ENCODE measurements around the gene LIN37. TPM values are rescaled to one million over a fixed set of nuclear protein-coding genes. Genes with fewer than 3 reads are reported as not detected.

LIN37 gene
- polyA plus RNA-seq, 1 donor (not counting 4 experiments of a cell fraction or from before 2014, with no cell fraction given): 6.7 TPM

- Histone ChIP-seq H3K4me3 (ENCODE audit: control insufficient read depth in 2 of 3, extremely low read depth in 1 of 3, insufficient read depth in 2 of 3, low read depth in 1 of 3, low read length in 3 of 3) (no peak overlapping the region), H3K9me1 (ENCODE audit: control insufficient read depth, extremely low read depth, insufficient read depth, low read length) (no peaks in the 10 kb centered on the region), H3K4me1 (ENCODE audit: control insufficient read depth, extremely low read depth, insufficient read depth, low read length) (no peaks in the 10 kb centered on the region), H3K27ac (ENCODE audit: control insufficient read depth, insufficient read depth, low read length) (no peak overlapping the region), H2AFZ (ENCODE audit: control insufficient read depth, low read length) (no peak overlapping the region), H3K9me3 (ENCODE audit: control insufficient read depth, low read depth, low read length) (no peaks in the 10 kb centered on the region), H3K9ac (ENCODE audit: control insufficient read depth, extremely low read depth, insufficient read depth, low read length) (no peak overlapping the region), H3K79me2 (ENCODE audit: control insufficient read depth, insufficient read depth, low read length) (peaks cover 4% of the 10 kb centered on the region), H3K36me3 (ENCODE audit: control insufficient read depth in 2 of 2, extremely low read depth in 1 of 2, insufficient read depth in 2 of 2, low read length in 2 of 2) (peaks cover 64 to 75% of the 10 kb centered on the region in 2 experiments), H3K4me2 (ENCODE audit: control insufficient read depth, extremely low read depth, insufficient read depth, low read depth, low read length) (no peak overlapping the region), H3K27me3 (ENCODE audit: control insufficient read depth, extremely low read depth, insufficient read depth, low read length) (no peaks in the 10 kb centered on the region), H4K20me1 (ENCODE audit: control insufficient read depth, extremely low read depth, insufficient read depth, low read length) (no peaks in the 10 kb centered on the region)
- TF ChIP-seq EZH2 (IDR thresholded peaks at IDR 0.05; ENCODE audit: low read length): no peak
- no peak for TF ChIP-seq CTCF (optimal IDR thresholded peaks at IDR 0.05 in 1 of 3, IDR thresholded peaks at IDR 0.05 in 1 of 3, conservative IDR thresholded peaks at IDR 0.05 in 1 of 3; ENCODE audit: extremely low read depth in 1 of 3, insufficient read depth in 2 of 3, low read length in 3 of 3)
- DNase-seq (ENCODE audit: low read depth, low spot score): no peak
- dilution Hi-C loops (cut with MboI; ENCODE audit: extremely low pct_ligation_motif_present, low sequenced_read_pairs): no loop called here
- no peak for FAIRE-seq
Observed at GRCh38 chr19:35729021-35729420, 19.4 kb upstream of the LIN37 start.

GRCh38 chr19:35729763-35730162 lies 18.6 kb upstream of the LIN37 start:
- dilution Hi-C loops (cut with MboI; ENCODE audit: extremely low pct_ligation_motif_present, low sequenced_read_pairs): no loop called here
- no peak for FAIRE-seq

More at GRCh38 chr19:35729763-35730162, 18.6 kb upstream of the LIN37 start:
- Histone ChIP-seq H3K79me2 (ENCODE audit: control insufficient read depth, insufficient read depth, low read length) (peaks cover 4% of the 10 kb centered on the region), H3K36me3 (ENCODE audit: control insufficient read depth in 2 of 2, extremely low read depth in 1 of 2, insufficient read depth in 2 of 2, low read length in 2 of 2) (peaks cover 66 to 75% of the 10 kb centered on the region in 2 experiments), H3K27me3 (ENCODE audit: control insufficient read depth, extremely low read depth, insufficient read depth, low read length) (no peaks in the 10 kb centered on the region), H3K4me2 (ENCODE audit: control insufficient read depth, extremely low read depth, insufficient read depth, low read depth, low read length) (no peak overlapping the region), H3K4me1 (ENCODE audit: control insufficient read depth, extremely low read depth, insufficient read depth, low read length) (no peaks in the 10 kb centered on the region), H2AFZ (ENCODE audit: control insufficient read depth, low read length) (no peak overlapping the region), H3K9ac (ENCODE audit: control insufficient read depth, extremely low read depth, insufficient read depth, low read length) (no peak overlapping the region), H3K9me1 (ENCODE audit: control insufficient read depth, extremely low read depth, insufficient read depth, low read length) (no peaks in the 10 kb centered on the region), H3K4me3 (ENCODE audit: control insufficient read depth in 2 of 3, extremely low read depth in 1 of 3, insufficient read depth in 2 of 3, low read depth in 1 of 3, low read length in 3 of 3) (no peak overlapping the region), H4K20me1 (ENCODE audit: control insufficient read depth, extremely low read depth, insufficient read depth, low read length) (no peaks in the 10 kb centered on the region), H3K9me3 (ENCODE audit: control insufficient read depth, low read depth, low read length) (no peaks in the 10 kb centered on the region), H3K27ac (ENCODE audit: control insufficient read depth, insufficient read depth, low read length) (no peak overlapping the region)
- DNase-seq (ENCODE audit: low read depth, low spot score): no peak
- no peak for TF ChIP-seq EZH2 (IDR thresholded peaks at IDR 0.05; ENCODE audit: low read length)
- no peak for TF ChIP-seq CTCF (optimal IDR thresholded peaks at IDR 0.05 in 1 of 3, IDR thresholded peaks at IDR 0.05 in 1 of 3, conservative IDR thresholded peaks at IDR 0.05 in 1 of 3; ENCODE audit: extremely low read depth in 1 of 3, insufficient read depth in 2 of 3, low read length in 3 of 3)
